NCI-H2107 treated with DMSO at 0.1 percent for 48 hours (cell line): ENCODE measurements around the gene C16orf96.

Source experiments
- DNase-seq: peaks from one replicate; lab custom pipeline; 2025; ENCODE audit not compliant: unreplicated experiment; lab: John Stamatoyannopoulos, UW

The C16orf96 gene

GRCh38 chr16:4599545-4599944, 43.4 kb downstream of the C16orf96 start:
- no peak for DNase-seq

GRCh38 chr16:4601036-4601863, 45.1 kb downstream of the C16orf96 start:
- no peak for DNase-seq

DNA sequence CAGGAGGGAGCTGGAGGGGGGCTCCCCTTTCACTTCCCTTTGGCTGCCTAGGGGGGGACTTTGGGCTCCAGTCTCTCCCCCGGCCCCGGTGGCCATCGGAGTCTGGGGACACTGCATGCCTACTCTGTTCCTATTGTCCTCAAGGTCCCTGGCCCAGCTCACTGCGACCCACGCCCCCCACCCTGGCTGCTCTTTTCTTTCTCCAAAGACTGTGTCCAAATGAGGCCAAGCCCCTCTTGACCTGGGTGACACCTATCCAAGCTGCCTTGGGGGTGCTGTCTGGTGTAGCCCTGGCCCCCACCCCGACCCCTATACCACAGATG, 45.7 kb downstream of the C16orf96 start:
- no peak for DNase-seq

- no peak for DNase-seq
These were observed 46.2 kb downstream of the C16orf96 start for GRCh38 chr16:4602331-4602730.

- DNase-seq, result no peak
These were observed 47.6 kb downstream of the C16orf96 start for GRCh38 chr16:4603624-4604170.

DNA sequence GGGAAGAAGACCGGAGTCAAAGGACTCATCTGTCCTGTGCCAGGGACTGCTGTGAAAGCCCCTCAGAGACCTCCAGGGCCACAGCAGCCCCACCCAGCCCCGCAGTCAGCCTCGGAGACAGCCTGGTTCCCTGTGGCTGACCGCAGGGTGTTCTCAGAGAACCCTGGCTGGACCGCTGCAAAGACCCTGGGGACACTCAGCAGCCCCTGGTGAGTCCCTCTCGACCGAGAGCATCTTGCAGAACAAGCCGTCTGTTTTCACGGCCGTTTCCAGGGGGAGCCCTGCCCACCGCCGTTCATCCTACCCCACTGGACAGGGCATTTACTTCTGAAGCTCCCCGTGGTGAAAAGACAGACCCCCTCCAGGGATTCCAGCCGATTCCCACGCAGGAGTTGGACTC, 48.3 kb downstream of the C16orf96 start:
- DNase-seq, result no peak

DNA sequence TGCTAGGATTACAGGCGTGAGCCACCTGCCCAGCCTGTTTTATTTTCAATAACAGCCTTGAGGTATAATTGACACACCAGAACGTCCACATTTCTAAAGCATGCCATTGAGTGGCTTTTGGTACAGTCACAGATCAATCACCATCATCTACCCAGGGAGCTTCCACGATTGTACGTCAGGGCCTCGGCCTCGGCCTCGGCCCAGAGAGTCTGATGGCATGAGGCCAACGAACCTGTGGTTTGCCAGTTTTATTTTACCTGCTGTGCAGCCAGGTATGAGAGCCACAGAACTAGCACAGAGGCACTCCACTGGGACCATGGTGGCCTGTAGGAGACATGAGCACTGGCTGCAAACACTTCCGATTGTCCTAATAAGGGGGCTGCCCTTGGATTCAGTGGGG, 50.2 kb downstream of the C16orf96 start:
- peak; percentile 82 for DNase-seq

- DNase-seq, result no peak
These were observed 51.9 kb downstream of the C16orf96 start for GRCh38 chr16:4607841-4608703.

DNA sequence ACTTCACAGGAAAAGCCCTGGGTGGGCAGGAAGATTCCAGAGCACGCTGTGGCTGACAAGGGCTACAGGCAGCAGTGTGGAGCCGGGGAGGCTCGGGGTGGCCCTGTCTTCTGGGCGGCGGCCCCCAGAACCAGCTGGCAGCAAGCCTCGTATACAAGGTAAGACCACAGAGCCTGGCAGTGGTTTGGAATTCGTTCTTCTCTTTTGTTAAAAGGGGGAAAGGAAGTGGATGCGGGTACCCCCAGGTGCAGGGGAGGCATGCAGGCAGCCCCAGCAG, 52.5 kb downstream of the C16orf96 start:
- DNase-seq, result no peak

GRCh38 chr16:4609200-4610010, 53.3 kb downstream of the C16orf96 start:
- no peak for DNase-seq

- no peak for DNase-seq
These were observed 54.2 kb downstream of the C16orf96 start for GRCh38 chr16:4610011-4611005.

GRCh38 chr16:4611337-4612021, 55.3 kb downstream of the C16orf96 start:
- DNase-seq, result no peak

DNA sequence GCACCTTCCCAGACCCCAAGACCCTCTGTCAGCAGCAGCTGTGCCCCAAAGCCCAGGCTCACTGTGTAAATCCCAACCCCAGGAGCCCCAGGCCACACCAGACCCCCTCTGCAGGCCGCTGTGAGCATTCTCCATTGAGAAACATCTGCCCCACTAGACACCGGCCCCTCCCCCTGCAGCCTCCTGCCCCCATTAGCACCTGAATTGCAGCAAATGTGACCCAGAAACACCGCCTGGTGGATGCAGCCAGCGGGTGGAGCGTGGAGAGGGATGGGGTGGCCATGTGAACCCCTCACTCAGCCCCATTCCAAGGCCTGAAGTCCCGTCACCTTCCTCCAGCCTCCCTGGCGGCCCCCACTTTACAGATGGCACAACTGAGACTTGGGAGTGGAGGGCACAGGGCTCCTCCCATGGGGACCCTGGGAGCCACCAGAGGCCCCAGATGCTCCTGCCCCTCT, 56.4 kb downstream of the C16orf96 start:
- DNase-seq, result no peak

DNA sequence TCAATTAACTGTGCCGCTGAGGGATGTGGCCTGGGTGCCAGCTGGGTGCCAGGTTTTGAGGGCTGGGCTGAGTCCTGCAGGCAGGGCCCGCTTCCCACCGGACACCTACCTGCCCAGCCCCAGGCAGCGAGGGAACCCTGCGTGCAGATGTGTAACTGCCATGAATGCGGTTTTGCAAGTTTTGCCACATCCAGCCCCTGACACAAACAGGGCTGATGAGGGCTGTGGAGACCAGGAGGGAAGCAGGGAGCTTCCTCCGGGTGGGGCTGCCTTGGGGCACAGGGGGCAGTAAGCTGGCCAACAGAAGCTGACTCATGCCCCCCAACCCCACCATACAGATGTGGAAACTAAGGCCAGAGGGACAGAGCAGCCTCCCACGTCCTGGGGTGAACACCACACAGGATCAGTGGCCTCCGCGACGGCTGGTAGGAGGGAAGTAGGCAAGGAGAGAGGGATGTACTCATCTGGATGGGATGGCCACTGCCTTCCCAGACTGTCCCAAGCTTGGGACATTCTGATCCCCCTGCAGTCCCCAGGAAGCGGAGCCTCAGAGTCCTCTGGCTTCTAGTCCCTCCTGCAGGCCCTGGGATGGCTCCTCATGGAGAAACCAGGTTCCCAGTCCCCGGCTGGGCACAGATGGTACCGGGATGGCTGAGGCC, 57.0 kb downstream of the C16orf96 start:
- no peak for DNase-seq

DNA sequence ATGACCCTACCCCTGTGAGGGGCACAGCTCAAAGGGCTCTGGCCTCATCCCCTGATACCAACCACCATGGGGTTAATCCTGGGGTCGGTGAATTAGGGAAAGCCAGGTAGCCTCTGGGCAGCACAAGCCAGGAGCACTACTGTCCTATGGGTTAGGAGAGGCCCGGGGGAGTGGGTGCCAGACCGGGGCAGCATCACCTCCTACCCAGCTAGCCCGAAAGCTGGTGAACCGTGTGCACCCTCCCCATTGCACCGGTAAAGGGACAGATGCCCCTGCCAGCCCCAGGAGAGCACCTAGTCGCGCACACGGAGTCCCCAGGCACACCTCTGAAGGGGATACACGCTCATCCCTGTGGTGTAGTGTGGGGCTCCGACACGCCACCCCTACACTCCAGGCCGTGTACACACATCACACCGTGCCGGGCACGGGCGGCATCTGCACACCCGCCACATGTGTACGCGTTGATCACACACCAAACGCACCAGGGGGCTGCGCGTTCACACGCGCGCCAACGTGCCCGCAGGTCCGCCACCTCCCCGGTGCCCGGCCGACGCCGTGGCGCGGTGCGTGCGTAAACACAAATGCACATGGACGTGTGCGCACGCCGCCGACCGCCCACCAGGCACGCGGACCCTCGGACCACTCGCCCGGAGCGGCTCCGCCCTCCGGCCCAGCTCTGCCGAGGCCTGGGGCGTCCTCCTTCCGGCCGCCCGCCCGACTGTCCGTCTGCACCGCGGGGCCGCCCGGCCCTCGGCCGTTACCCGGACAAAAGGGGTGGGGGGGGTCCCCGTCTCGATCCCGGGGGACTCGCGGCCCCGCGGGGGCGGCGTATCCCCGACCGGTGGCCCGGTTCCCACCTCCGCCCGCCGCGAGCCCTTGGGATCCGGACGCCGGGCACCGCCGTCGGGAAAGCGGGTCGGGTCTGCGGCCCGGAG, 57.8 kb downstream of the C16orf96 start:
- DNase-seq, result no peak

DNA sequence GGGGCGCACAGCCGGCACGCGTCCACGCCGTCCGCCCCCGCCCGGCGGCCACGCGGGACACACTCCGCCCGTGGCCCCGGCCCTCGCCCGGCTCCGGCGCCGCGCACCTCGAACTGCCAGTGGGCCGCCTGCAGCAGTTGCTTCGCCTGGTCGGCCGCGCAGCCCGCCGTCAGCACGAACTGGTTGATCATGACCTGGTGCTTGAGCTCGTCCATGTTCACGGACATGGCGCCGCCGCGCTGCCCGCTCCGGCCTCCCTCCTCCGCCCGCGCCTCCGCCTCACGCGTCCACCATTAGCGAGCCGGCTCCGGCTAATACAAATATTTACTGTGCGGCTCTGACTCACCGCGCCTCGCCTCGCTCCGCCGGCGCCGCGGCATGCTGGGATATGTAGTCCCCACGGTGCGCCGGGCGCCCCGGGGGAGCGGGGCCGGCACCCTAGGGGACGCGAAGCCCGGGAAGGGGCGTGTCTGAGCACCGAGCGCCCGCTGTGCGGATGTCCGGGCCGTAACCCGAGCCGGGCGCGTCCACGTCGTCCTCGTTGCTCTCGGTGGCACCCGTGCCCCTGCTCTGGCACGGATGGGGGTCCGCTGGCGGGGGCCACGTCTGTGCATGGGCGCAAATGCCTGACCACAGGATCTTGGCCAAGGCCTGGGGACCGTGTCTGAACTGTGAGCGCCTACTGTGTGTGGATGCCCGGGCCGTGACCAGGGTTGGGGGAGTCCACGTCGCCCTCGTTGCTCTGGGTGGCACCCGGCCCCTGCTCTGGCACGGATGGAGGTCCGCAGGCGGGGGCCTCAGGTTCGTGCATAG, 58.6 kb downstream of the C16orf96 start, which contains the start of gene UBALD1:
Gene UBALD1 (minus strand): TSS at position 318 of the 813 bp plus-strand sequence. CDS start 91 bp downstream, at position 227.
- peak; percentile 53 for DNase-seq
